NCI-H1105 treated with DMSO at 0.1 percent for 48 hours (cell line): ENCODE data around the gene LRTM2.

Source experiments
- DNase-seq: peaks from one replicate; lab custom pipeline; 2025; lab: John Stamatoyannopoulos, UW

Gene LRTM2

DNA sequence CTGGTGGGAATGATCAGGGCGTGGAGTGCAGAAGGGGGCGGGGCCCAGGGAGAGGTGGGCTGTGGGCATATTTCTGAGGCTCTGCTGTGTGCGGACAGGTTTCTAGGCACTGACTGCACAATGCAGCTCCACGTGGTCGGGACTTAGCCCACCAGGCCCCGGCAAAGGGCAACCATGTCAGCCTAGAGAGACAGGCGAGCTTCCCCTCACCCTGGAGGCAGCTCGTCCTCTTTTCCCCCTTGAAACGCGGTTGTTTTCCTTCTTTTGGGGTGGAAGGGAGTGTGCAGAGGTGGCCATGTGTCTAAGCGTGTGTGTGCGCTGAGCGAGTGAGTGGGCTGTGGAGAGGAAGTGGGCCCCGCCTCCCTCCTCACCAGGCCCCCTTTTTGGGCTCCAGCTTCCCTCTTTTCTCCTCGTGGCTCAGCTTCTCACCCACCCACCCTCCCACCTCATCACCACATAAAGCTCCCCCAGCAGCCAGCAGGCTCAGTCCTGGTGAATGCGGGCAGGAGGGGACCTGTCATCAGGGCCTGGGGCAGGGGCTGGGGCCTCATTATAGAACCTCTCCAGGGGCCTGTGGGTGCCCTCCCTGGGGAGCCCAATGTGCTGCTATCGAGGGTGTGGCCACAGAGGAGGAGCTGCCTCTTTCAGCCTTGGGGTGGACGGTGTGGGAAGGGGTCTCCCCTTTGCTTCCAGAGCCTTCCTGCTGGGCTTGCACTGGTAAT, 22.0 kb downstream of the LRTM2 start:
- no peak for DNase-seq

DNA sequence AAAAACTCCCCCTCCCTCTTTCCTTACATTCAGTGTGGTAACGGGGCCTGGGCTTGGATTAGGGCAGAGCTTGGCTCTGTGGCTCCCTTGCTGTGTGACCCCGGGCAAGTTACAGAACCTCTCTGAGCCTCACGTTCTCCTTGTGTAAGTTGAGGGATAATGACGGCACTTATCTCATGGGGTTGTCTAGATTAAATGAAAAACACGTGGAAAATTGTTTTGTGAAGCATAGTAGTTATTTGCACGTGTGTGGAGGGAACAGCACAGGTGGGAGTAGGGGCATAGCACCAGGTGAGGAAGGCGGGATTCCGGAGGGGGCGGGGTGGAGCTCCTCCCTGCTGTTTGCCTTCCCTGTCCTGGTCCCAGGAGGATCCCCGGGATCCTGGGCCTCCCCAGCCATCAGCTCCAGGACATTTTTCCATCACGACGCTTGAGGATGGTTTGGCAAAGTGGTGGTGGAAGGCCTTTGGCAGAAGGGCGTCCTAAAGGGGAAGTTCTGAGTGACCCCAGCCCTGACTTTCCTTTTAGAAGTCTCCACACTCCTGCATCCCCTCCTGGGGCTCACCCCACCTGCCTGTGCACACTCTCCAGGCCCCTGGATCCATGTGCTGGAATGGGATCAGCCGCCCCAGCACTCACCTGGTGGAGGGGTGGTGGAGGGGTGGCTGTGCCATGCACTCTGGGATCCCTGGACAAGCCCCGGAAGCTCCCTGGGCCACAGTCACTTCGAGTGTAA, 22.7 kb downstream of the LRTM2 start:
- DNase-seq: no peak

DNA sequence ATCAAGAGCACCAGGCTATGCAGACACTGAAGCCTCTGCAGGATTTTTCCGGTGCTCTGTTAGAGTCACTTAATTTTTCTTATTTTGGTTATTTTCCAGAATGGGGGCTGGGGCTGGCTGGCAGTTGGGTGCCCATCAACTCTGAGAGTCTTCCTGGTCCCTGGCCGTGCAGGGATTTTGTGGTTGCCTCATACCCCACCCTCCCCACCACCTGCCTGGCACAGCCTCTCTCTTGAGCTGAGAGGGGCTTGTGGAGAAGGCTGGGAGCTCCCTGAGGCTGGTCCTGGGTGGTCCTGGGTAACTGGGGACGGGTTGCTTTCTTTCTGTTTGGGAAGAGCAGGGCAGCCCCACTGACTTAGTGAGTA, 23.3 kb downstream of the LRTM2 start:
- DNase-seq: no peak

DNA sequence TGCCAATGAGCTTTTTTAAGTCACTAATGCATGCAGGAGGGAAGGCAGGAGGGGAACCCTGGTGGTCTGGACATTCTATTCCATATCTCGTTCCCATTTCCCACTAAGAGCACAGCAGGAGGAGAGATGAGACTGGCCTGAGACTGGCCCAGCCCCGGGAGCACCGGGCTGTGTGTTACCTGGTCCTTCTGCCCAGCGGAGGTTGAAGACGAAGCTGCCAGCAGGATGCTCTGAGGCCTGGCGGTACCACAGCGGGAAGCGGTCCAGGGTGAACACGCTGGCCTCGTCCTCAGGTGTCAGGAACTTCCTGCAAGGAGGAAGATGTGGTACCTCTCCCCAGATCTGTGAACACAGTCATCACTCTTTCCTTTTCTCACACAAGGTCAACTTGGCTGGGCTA, 23.9 kb downstream of the LRTM2 start:
- DNase-seq: no peak

DNA sequence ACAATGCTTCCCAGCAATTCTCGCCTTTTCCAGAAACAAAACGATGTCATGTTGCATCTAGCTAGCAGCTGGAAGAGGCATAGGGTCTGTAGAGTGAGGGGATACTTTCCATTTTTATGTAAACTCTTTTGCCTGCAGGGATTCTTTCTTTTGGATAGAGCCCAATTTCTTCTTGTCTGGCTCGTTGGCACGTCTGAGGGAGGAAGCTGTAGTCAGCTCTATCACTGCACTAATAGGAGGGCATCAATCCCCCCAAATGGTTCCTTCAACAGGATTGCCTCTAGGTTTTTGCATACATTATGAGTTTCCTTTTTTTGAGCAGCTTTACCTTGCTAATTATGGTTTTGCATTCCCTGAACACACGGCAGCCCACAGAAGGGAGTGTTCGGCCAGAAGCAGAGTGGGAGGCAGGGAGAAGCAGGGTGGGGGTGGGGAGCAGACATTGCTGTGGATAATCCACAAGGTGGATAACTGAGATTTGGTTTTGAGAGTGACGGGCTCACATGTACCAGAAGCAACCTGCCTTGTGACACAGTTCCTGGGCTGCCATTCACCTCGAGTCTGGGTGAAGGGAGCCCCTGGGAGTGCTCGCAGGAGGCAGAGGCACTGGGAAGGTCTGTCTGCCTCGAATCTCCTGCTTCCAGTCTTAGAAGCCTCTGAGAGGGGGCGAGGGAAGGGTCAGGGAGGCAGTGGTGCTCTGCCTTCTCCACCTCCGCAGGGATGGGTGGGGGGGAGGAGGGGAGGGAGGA, 24.5 kb downstream of the LRTM2 start:
- no peak for DNase-seq

DNA sequence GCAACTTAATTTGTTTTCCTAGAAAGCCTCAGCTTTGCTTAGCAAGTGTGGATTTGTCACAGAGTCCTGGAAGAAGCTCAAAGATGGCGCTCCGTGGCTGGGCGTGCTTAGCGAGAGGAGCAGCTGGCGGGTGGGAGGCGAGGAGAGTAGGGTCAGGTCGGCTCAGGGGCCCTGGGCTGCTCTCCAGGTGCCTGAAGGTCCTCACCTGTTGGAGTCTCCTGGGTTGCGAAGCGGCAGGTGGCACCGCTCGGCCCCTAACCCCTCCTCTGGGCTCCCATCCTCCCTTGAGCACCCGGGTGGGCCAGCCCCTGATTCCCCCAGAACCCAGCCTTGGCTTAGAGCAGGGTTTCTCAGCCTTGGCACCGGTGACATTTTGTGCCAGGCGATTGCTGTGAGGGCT, 25.1 kb downstream of the LRTM2 start:
- DNase-seq: no peak

DNA sequence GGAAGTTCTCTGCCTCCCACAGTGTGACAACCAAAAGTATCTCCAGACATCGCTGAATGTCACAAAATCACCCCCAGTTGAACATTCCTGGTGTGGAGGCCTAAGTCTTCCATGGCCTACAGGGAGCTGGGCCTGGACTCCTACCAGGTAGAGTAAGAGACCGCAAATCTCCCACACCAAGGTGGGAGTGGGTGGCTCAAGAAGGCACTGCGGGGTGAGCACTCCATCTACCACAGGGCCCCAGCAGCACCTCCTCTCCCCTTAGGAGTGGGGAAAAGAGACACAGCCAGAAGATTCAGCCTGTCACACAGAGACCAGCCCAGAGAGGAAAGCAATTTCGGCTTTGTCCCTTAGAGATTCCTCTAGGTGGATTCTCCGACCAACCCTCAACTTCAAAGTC, 25.5 kb downstream of the LRTM2 start:
- no peak for DNase-seq

DNA sequence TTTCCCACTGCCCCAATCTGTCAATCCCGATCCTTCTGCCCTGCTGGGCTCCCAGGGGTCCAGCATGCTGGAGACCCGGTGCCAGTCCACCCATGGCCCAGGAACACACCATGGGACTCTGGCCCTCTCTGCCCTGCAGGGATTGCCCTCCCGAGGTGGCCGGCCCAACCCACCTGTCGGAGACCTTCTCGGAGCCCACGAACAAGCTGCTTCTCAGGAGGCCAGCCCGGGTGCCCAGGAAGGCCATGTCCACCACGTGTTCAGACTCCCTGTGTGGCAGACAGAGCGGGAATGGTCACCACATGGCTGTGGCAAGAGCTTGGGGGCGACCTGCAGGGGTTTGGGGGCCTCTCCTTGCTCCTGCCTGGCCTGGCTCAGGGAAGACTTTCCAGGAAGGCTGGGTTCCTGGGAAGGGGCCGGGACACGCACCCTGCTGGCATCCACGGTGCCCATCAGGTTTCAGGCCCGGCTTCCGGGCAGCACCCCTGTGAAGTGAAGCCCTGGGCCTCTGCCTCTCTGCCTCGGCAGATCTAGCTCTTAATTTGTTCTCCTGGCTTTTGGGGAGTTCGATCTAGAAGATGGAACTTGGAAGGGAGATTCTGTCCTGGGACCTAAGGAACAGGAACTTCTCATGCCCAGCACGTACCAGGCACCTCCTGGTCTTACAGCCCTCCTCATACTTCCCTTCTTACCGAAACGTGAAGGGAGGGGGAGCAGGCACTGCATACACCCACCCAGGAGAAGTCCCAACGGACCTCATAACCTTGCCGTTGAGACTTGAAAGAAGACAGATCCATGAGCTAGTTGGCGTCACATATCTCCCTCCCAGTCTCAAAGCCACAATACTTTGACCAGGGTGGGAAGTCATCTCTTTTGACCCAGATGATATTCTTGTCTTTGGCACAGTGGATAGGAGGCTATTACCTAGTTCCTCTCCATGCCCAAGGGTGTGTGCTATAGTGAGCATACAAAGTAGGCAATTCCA, 26.3 kb downstream of the LRTM2 start:
- DNase-seq: no peak

DNA sequence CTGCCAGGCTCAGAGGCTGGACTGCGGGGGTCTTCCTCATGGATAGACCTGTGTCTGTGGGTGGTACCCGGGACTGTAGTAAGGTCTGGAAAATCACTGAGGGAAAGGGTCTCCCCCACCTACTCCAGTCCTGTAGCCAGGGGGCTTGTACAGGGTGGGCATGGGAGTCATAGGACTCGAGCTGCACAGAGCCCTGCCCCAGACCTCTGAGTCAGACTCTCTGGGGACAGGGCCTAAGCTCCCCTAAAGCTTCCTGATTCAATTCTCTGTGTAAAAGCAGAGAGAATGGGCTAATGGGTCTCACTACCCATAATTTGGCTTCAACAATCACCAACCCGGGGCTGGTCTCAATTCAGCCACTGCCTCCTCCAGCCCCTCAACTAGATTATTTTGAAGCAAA, 27.0 kb downstream of the LRTM2 start:
- no peak for DNase-seq

DNA sequence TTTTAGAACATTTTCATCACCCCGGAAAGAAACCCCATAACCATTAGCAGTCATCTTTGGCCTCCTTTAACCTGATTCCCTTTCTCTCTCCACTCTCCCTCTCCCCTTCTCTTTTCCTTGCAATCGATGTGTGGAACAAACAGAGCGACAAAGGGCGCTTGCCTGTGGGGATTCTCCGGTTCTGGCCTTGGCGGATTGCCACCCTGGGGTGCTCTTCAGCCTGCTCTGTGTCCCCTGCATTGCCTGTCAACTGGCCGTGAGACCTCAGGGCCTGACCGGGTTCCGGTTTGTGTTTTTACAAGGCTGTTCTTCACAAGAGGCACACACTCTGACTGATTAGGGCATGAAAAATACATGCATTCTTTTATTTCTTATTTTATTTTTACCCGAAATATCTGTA, 27.8 kb downstream of the LRTM2 start:
- DNase-seq: no peak

DNA sequence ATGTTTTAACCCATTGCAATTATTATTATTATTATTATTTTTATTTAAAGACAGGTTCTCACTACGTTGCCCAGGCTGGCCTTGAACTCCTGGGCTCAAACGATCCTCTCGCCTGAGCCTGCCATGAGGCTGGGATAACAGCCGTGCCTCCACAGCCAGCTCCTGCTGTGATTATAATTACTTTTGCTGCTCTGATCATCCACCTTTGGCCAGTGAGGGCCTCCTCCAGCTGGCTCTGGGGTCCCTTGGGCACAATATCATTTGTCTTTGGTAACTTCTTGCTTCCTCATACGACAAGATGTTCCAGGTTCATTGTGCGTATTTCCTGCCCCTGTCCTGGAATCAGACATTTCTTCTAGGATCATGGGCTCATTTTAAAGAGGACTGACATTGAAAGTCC, 28.4 kb downstream of the LRTM2 start:
- DNase-seq: no peak

DNA sequence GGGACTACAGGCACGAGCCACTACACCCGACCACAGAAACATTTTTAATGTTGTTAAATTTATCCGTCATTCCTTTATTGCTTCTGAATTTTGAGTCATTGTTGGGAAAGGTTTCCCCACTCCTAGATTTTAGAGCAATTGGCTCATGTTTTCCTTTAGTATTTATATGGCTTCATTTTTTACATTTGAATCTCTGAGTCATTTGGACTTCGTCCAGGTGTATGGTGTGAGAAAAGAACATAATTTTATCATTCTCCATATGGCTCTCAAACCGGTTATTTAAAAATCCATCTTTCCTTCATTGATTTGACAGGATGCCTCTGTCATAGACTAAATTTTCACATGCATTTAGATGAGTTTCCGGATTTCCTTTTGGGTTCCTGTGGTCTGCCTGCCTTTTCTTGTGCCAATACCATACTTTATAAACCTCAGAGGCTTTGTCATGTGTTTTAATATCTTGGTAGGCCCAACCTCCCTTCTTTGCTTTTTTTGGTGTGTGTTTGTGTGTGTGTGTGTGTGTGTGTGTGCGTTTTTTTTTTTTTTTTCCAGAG, 30.9 kb downstream of the LRTM2 start:
- no peak for DNase-seq

DNA sequence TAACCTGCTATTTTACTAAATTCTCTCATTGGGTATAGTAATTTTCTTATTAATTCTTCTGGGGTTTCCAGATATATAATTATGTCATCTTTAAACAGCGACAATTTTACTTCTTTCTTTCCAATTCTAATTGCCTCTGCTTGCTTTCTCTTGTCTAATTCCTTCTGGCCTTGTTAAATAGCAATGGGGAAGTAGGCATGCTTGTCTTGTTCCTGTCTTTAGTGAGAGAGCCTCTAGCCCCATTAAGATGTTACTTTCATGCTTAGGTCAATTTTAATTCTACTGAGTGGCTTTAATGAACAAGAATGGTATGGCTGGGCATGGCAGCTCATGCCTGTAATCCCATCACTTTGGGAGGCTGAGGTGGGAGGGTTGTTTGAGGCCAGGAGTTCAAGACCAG, 31.7 kb downstream of the LRTM2 start:
- DNase-seq: no peak

DNA sequence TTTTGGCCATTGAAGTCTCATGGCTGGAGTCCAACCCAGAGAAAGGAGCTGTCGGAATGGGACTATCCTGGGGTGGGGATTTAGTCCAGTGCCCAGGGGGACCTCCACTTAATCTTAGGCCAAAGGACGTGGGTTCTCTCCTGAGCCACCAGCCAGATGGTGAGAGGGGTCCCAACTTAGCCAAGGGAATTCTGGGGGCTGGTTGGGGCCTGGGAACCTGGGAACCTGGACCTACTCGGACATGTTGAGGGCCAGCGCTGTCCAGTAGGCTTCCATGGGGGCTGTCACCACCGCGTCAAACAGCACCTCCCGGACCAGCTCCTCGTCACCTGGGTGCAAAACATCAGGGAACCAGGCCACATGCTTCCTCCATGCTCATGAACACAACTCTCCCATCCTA, 33.4 kb downstream of the LRTM2 start:
- DNase-seq: no peak

DNA sequence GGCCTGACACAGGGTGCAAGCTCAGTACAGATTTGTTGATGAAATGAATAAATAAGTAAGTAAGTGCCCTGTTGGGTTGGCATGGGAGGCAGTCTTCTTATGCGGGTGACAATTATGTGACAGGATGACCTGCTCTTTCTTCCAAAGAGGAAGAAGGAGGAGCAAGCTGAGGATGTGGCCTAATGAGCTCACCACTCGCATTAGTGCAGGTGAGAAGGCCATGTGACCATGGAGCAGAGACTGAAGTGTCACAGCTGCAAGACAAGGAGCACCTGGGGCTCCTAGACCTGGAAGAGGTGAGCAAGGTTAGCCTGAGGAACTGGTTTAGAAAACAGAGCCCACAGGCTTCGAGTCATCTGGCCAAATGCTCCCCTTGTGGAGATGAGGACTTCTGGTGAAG, 34.9 kb downstream of the LRTM2 start:
- DNase-seq: no peak

DNA sequence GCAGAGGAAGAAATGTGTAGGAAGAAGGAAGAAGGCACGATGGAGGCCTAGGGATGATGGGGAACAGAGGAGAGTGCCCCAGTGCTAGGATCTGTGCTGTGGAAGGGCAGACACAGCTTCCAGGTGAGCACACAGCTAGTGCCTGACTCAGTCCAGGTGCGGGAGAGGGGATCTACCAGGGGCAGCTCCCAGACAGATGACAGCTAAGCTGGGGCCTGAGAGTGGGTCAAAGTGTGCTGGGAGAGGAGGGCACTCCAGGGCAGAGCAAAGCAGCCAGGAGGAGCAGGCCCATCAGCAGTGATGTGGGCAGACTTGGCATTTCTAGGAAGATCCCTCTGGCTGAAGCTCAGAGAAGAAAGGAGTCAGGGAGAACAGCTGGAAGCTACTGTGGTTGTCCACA, 36.7 kb downstream of the LRTM2 start:
- DNase-seq: no peak

DNA sequence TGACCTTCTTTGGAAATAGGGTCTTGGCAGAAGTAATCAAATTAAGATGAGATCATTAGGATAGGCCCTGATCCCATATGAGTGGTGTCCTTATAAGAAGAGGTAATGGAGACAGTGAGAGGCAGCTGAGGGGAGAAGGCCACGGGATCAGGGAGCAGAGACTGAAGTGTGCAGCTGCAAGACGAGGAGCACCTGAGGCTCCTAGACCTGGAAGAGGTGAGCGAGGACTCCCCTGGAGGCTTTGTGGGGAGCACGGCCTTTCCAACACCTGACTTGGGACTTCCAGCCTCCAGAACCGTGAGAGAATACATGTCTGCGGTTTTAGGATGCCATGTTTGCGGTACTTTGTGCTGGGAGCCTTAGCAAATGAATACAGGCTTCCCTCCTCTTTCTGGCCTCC, 37.5 kb downstream of the LRTM2 start:
- no peak for DNase-seq

DNA sequence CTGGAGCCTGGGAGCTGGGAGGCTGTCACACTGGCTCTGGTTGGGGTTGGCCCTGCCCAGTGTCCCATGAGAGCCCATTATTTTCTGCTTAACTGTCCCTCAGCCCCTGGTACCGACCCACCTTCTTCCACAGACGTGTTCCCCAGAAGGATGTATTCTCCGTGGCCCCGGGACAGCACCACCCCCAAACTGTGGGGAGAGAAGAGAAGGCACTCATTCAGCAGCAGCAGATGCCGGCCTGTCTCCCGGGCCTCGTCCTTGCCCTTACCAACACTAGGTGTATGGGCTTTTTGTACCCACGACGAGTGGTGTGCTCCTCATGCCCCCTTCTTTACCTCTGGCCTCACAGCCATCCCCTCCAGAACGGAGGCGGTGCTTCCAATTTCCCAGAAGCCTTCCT, 38.1 kb downstream of the LRTM2 start:
- no peak for DNase-seq

DNA sequence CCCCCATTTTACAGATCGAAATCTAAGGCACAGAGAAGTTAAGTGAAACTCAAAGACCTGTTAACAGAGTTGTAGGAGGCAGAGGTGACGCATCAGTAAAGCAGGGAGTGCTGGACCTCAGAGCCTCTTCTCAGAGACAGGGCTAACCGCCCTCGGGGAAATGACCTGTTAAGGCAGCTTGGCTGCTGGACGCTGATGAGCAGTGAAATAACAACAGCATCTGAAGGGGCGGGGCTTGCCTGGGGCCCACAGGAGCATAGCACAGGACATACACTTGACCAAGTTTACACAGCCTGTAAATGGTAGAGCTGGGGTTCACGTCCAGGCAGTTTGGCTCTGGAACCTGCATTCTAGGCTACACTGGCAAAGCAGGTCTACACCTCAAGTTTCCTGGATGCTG, 39.3 kb downstream of the LRTM2 start:
- DNase-seq: no peak

DNA sequence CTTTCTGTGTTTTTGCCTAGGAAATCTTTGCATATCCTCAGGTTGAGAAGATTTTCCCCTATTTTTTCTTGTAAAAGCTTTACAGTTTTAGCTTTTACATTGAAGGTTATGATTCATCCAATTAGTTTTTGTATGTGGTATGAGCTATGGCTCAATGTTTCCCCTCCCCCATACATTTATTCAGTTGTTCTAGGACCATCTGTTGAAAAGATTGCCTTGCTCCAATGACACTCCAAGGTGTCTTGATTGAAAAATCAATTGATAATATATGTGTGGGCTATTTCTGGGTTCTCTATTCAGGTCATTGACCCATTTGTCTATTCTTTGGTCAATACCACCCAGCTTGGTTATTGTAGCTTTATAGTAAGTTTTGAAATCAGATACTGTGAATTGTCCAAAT, 42.6 kb downstream of the LRTM2 start:
- DNase-seq: no peak

DNA sequence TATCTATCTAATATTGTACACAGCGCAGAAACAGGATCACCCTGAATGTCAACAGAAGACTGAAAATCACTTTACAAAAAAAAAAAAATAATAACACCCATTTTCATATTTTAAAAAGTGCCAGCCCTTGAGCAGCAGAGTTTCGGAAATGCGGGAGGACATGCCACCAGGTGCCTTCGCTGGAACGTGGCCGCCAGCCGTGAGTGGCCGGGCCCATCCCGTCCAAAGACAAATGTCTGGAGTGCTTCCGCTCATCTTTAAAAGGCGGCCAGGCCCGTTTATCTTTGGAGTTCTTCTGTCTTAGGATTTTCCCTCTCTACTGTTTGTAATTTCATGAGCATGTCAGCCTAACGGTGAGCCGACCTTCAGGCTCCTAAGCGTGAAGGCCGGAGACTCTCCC, 43.5 kb downstream of the LRTM2 start:
- DNase-seq: no peak

DNA sequence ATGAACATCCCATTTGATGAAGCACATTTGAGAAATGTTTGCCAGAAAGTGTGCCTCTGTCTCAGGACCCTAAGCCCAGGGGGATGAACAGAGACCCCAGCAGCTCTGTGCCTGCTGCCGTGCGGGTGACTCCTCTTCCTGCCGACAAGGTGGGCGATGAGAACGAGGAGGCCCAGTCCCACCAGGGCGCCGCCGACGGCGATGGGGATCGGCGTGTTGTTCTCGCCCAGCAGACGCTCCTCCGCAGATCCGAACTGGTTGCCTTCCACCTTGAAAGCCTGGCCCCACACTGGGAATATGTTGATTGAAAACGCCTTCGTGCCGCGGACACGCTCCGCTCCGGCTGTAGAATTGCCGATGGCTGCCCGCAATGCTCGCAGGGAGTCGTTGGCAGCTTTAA, 44.1 kb downstream of the LRTM2 start:
- no peak for DNase-seq
